ENCODE results near the gene YPEL1.

GRCh38 chr22:21761994-21762680, 26.5 kb upstream of the YPEL1 start:
- TF ChIP-seq EGR1 (IDR thresholded peaks at IDR 0.05; ENCODE audit: low read depth in 2 of 2) (no peak), CTCF (IDR thresholded peaks at IDR 0.05; ENCODE audit: low read depth, low read length, missing input control) (no peak), RXRA (IDR thresholded peaks at IDR 0.05) (no peak), HNF4G (IDR thresholded peaks at IDR 0.05) (no peak), REST (IDR thresholded peaks at IDR 0.05) (no peak), GABPA (IDR thresholded peaks at IDR 0.05 in 1 of 2, conservative IDR thresholded peaks at IDR 0.05 in 1 of 2) (no peak), RAD21 (IDR thresholded peaks at IDR 0.05) (no peak), TAF1 (conservative IDR thresholded peaks at IDR 0.05) (no peak)

All from liver (tissue), 3 donors.